GM19193 (cell line): ENCODE results near the gene KCNH3.

Experiments
- POLR2A ChIP-seq: IDR thresholded peaks from 4 replicates; pipeline ENCODE4 v1.6.1; 2011; ENCODE audit not compliant: insufficient read depth, insufficient read length; ENCODE audit errors: extremely low read depth

KCNH3 gene

GRCh38 chr12:49540229-49541139 lies 1.7 kb downstream of the KCNH3 start:
- no peak for TF ChIP-seq POLR2A

- TF ChIP-seq POLR2A = no peak
Measured at GRCh38 chr12:49541140-49541861, 2.5 kb downstream of the KCNH3 start.

DNA sequence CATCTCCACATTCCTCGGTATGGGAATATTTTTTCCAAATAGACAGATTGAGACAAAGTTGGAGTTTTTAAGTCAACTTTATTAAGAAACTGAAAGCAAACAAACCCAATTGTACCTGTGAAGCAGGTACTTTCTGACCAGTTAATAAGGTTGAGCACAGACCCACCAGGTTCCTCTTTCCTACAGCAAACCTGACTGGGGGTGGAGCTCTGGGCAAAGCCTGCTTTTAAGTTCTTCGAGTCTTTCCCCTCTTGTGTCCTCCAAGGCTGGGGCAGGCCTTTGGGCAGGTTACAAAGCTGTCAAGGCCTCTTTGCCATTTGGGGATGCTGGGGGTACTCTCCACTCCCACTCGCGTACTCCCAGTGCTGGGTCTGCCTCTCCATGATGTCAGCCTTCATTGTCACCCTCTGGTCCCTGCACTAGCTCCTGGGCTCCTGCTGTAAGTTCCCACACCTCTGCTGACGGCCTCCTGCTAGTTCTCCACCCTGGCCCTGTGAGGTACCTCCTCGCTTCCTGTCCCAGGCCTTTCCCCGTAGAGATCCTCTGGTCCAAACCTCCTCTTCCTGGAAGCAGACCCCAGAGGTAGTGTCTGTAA lies 3.2 kb downstream of the KCNH3 start:
- TF ChIP-seq POLR2A = no peak

DNA sequence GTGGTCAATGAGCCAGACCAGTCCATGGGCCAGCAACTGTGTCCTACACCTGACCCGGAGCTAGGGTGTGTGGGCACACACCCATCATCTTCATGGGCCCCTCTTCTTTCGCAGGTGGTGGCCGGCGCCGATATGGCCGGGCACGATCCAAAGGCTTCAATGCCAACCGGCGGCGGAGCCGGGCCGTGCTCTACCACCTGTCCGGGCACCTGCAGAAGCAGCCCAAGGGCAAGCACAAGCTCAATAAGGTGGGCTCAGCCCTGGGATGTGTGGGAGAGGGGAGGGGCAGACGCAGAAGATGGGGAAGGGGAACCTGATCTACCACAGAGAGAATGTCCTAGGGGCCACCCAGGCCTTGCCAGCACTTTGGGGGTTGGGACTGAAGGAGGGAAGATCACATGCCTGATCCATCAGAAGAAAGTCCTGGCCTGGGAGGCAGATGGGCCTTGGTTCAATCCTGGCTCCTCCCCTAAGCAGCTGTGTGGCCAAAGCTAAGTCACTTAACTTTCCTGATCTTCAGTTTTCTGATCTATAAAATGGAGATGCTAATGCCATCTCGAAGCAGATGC lies 3.8 kb downstream of the KCNH3 start:
- no peak for TF ChIP-seq POLR2A

- TF ChIP-seq POLR2A = no peak
Measured at GRCh38 chr12:49543221-49543913, 4.5 kb downstream of the KCNH3 start.

DNA sequence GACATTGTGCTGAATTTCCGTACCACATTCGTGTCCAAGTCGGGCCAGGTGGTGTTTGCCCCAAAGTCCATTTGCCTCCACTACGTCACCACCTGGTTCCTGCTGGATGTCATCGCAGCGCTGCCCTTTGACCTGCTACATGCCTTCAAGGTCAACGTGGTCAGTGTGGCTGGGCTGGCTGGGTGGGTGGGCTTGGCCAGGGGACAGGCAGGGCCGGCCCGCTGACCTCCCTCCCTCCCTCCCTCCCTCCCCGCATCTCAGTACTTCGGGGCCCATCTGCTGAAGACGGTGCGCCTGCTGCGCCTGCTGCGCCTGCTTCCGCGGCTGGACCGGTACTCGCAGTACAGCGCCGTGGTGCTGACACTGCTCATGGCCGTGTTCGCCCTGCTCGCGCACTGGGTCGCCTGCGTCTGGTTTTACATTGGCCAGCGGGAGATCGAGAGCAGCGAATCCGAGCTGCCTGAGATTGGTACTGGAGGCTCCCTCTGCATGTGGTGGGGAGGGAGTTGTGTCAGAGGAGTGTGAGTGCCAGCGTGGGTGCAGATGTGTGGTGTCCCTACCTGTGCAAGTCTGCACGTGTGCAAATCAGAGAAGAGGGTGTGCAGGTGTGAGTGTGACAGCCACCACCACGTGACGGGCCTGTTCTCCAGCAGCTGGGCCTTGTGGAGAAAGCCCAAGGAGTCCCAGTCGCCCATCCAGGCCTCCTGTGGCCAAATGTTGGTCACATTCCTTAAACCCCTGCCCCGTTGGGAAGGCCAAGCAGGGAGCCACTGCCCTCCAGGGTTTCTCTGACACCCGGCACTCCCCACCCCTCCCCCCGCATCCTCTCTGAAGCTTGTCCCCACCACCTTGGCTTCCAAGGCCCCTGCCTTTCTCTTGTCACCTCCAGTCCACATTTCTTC lies 5.3 kb downstream of the KCNH3 start:
- no peak for TF ChIP-seq POLR2A

- TF ChIP-seq POLR2A = no peak
Measured at GRCh38 chr12:49545815-49546214, 7.0 kb downstream of the KCNH3 start.

- no peak for TF ChIP-seq POLR2A
Measured at GRCh38 chr12:49546481-49546880, 7.7 kb downstream of the KCNH3 start.

DNA sequence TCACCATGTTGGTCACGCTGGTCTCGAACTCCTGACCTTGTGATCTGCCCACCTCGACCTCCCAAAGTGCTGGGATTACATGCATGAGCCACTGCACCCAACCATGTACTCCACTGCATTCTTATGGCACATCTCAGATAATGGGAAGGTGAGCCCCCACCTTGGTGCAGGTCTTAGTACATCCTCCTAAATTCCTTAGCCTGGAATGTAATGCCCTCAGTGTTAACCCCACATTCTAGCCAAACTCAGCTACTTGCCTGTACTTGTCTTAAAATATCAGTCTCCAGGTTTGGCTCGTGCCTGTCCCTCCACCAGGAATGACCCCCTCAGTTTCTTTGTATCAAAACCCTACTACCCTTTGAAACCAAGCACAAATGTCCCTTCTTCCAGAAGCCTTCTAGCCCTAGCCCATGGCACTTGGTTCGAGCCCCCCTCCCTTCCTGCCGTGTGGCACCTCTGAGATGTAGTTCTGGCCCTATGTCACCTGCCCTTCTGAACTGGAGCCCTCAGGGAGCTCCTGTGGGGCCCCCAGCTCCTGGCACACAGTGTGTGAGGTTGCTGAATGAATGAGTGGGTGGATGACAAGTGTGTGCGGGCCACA lies 8.4 kb downstream of the KCNH3 start:
- no peak for TF ChIP-seq POLR2A

- TF ChIP-seq POLR2A = no peak
Measured at GRCh38 chr12:49548481-49548821, 9.6 kb downstream of the KCNH3 start.

- no peak for TF ChIP-seq POLR2A
Measured at GRCh38 chr12:49548822-49549648, 10.2 kb downstream of the KCNH3 start.

- TF ChIP-seq POLR2A = no peak
Measured at GRCh38 chr12:49549735-49550692, 11.2 kb downstream of the KCNH3 start.

GRCh38 chr12:49550693-49551252 lies 11.9 kb downstream of the KCNH3 start:
- TF ChIP-seq POLR2A = no peak
